Testis (tissue), 3 donors: ENCODE results near the gene C10orf105. TPM values are rescaled to one million over a fixed set of nuclear protein-coding genes. Genes with fewer than 3 reads are reported as not detected.

ENCODE experiments used
- DNase-seq: peaks from one replicate; pipeline ENCODE4 v3.0.0-alpha.2; 2019
- H3K27ac ChIP-seq, 2 donors: fragments of 200-600 bp; sonication (generic); one replicate each; pipeline ENCODE4 v1.5.1; 2019
- H3K27me3 ChIP-seq: fragments of 200-600 bp; sonication (generic); one replicate; pipeline ENCODE4 v1.5.1; 2019
- H3K36me3 ChIP-seq: fragments of 200-600 bp; sonication (generic); one replicate; pipeline ENCODE4 v1.5.1; 2017; ENCODE audit warnings: low read depth; ENCODE audit errors: missing control alignments
- H3K4me1 ChIP-seq: fragments of 200-600 bp; sonication (generic); one replicate; pipeline ENCODE4 v1.5.1; 2019
- H3K4me3 ChIP-seq, 2 donors: fragments of 200-600 bp; sonication (generic); one replicate each; pipeline ENCODE4 v1.5.1; 2017 to 2019
- H3K9me3 ChIP-seq: fragments of 200-600 bp; sonication (generic); one replicate; pipeline ENCODE4 v1.5.1; 2017
- CTCF ChIP-seq, 3 experiments: fragments of 450-650 bp in 2 of 3; fragments of 200-600 bp in 1 of 3; sonication (generic) in 1 of 3; IDR thresholded peaks; one replicate each; pipeline ENCODE4 v1.5.1; 2016 to 2019; ENCODE audit warnings: antibody characterized with exemption in 3 of 3, mild to moderate bottlenecking in 2 of 3, moderate library complexity in 1 of 3
- POLR2A ChIP-seq: fragments of 450-650 bp; IDR thresholded peaks from one replicate; pipeline ENCODE4 v1.6.1; 2017; ENCODE audit warnings: antibody characterized with exemption, mild to moderate bottlenecking, moderate library complexity
- WGBS, 2 donors: methylation state at CpG; one replicate each; pipeline ENCODE4 v1.1.5; 2018; 5-methylcytosine and 5-hydroxymethylcytosine counted together
- intact Hi-C: fragments of 100-400 bp; cut with DNase I; formaldehyde crosslinking; loops from one replicate; pipeline ENCODE4 v1.15.1; 2023; ENCODE audit warnings: low total_unique reads
- polyA plus RNA-seq: library from polyadenylated mRNA; stranded (reverse); fragments of 350-450 nt; fragmentation: Illumina TruSeq; extraction: RNeasy Lipid Tissue Mini Kit (QIAGEN cat#74804); gene quantifications from one replicate; pipeline ENCODE4 v1.2.3, GENCODE V29; 2014; ENCODE audit warnings: low read depth, low replicate concordance; ENCODE audit not compliant: insufficient read depth
- total RNA-seq, 2 donors: library from RNA; depleted of rRNA; stranded (reverse); fragments of >200 nt; gene quantifications; one replicate each; pipeline ENCODE4 v1.2.3, GENCODE V29; 2016

C10orf105 gene
- total and polyA plus RNA-seq, 3 donors from 2014 or later, result 0.47 to 1.7 (median 0.87) TPM

- TF ChIP-seq POLR2A, result no peak
- TF ChIP-seq CTCF (IDR thresholded peaks at IDR 0.05), result no peak
- no peaks in the 10 kb centered on the region for H3K9me3 ChIP-seq
- intact Hi-C loops, result no loop called here
- H3K4me1 ChIP-seq, result peaks cover 30% of the 10 kb centered on the region
- H3K4me3 ChIP-seq, result no peak overlapping the region
- WGBS, 2 donors, result 93 to 100% methylated on average over 1 to 2 of the region's 2 CpGs
- no peaks in the 10 kb centered on the region for H3K27me3 ChIP-seq
- H3K36me3 ChIP-seq, result no peaks in the 10 kb centered on the region
- no peak for DNase-seq
- no peak overlapping the region for H3K27ac ChIP-seq
These were observed 26.2 kb upstream of the C10orf105 start for GRCh38 chr10:71745664-71746250.

GRCh38 chr10:71744897-71745663, 25.5 kb upstream of the C10orf105 start:
- Histone ChIP-seq H3K4me1 (peaks cover 33% of the 10 kb centered on the region), H3K27ac (no peak overlapping the region), H3K9me3 (no peaks in the 10 kb centered on the region), H3K27me3 (no peaks in the 10 kb centered on the region), H3K36me3 (no peaks in the 10 kb centered on the region), H3K4me3 (no peak overlapping the region)
- WGBS, 2 donors, result 64 to 84% methylated on average over 4 to 8 of the region's 8 CpGs
- TF ChIP-seq CTCF (IDR thresholded peaks at IDR 0.05) (no peak), POLR2A (no peak)
- DNase-seq, result no peak
- intact Hi-C loops, result no loop called here

GRCh38 chr10:71743866-71744265, 24.3 kb upstream of the C10orf105 start:
- no peaks in the 10 kb centered on the region for H3K9me3 ChIP-seq
- 88 to 93% methylated on average over 1 of the region's 1 CpG for whole genome bisulfite sequencing, 2 donors
- H3K27ac ChIP-seq, result no peak overlapping the region
- H3K4me3 ChIP-seq, result no peak overlapping the region
- TF ChIP-seq POLR2A (no peak), CTCF (IDR thresholded peaks at IDR 0.05) (no peak)
- peaks cover 25% of the 10 kb centered on the region for H3K4me1 ChIP-seq
- H3K27me3 ChIP-seq, result no peaks in the 10 kb centered on the region
- no peaks in the 10 kb centered on the region for H3K36me3 ChIP-seq
- intact Hi-C loops, result no loop called here
- no peak for DNase-seq

- no peaks in the 10 kb centered on the region for H3K36me3 ChIP-seq
- 87 to 100% methylated on average over 4 of the region's 4 CpGs for WGBS, 2 donors
- H3K27me3 ChIP-seq, result no peaks in the 10 kb centered on the region
- DNase-seq, result no peak
- H3K9me3 ChIP-seq, result no peaks in the 10 kb centered on the region
- intact Hi-C loops, result no loop called here
- H3K4me1 ChIP-seq, result peaks cover 19% of the 10 kb centered on the region
- no peak overlapping the region for H3K27ac ChIP-seq
- H3K4me3 ChIP-seq, result no peak overlapping the region
- no peak for TF ChIP-seq POLR2A
- TF ChIP-seq CTCF (IDR thresholded peaks at IDR 0.05), result no peak
These were observed 23.7 kb upstream of the C10orf105 start for GRCh38 chr10:71743089-71743838.
